ENCODE measurements around the gene RAD23A. TPM values are rescaled to one million over a fixed set of nuclear protein-coding genes. Genes with fewer than 3 reads are reported as not detected.

The RAD23A gene
- total and polyA plus RNA-seq, 10 of the 15 experiments (the other 5 are each of a cell fraction or from before 2014, with no cell fraction given): 8.8 to 198 (median 119) TPM

- no peak for TF ChIP-seq NR2C2 (IDR thresholded peaks at IDR 0.05; ENCODE audit: borderline replicate concordance, control insufficient read depth, insufficient read length, low read depth)
- peak; percentile 85; the same call in 1 of the 2 replicates for TF ChIP-seq NBN (IDR thresholded peaks at IDR 0.05)
- TF ChIP-seq ELK1 (IDR thresholded peaks at IDR 0.05; ENCODE audit: low read depth, low read length): no peak
- TF ChIP-seq HDAC2 (IDR thresholded peaks at IDR 0.05): no peak
- TF ChIP-seq POU2F2 (IDR thresholded peaks at IDR 0.05; ENCODE audit: borderline replicate concordance, low read depth, low read length): no peak
- no peak for TF ChIP-seq PML (IDR thresholded peaks at IDR 0.05; ENCODE audit: low read length)
- TF ChIP-seq MLLT1 (IDR thresholded peaks at IDR 0.05): peak; percentile 82; the same call in 1 of the 2 replicates
- no peak for TF ChIP-seq BCL11A (IDR thresholded peaks at IDR 0.05; ENCODE audit: low read depth, low read length)
- no peak for TF ChIP-seq ZNF622 (IDR thresholded peaks at IDR 0.05)
- peak; percentile 81 for TF ChIP-seq MTA2 (IDR thresholded peaks at IDR 0.05; ENCODE audit: low read depth)
- no peak for TF ChIP-seq BRCA1 (IDR thresholded peaks at IDR 0.05; ENCODE audit: low read depth, low read length)
- no peak for TF ChIP-seq PAX8 (IDR thresholded peaks at IDR 0.05)
- peak; percentile 73 for TF ChIP-seq ATF7 (IDR thresholded peaks at IDR 0.05; ENCODE audit: low read depth)
- TF ChIP-seq PKNOX1 (IDR thresholded peaks at IDR 0.05): peak; percentile 40; the same call in 1 of the 2 replicates
- TF ChIP-seq ZNF687 (IDR thresholded peaks at IDR 0.05): no peak
- TF ChIP-seq ZNF384 (IDR thresholded peaks at IDR 0.05; ENCODE audit: borderline replicate concordance, low read depth, low read length): no peak
Observed at GRCh38 chr19:12985049-12985776, 39.6 kb downstream of the RAD23A start (continued).

All from GM12878 (cell line).